Fibroblast of lung (primary cell): ENCODE results near the gene HKDC1.

Experiments used
- CTCF ChIP-seq, 2 donors: IDR thresholded peaks in 1 of 2; conservative IDR thresholded peaks in 1 of 2; 1 replicate in 1 of 2; 2 replicates in 1 of 2; pipeline ENCODE4 v1.5.1; 2011 to 2012; ENCODE audit warnings: low read length in 2 of 2, control low read depth in 1 of 2, inconsistent platforms in 1 of 2, low read depth in 1 of 2, mild to moderate bottlenecking in 1 of 2
- EZH2 ChIP-seq: IDR thresholded peaks from 2 replicates; pipeline ENCODE4 v1.5.1; 2012; ENCODE audit warnings: low read length, control low read depth, mild to moderate bottlenecking; ENCODE audit errors: missing control alignments

- no peak for TF ChIP-seq CTCF (conservative IDR thresholded peaks at IDR 0.05 in 1 of 2, IDR thresholded peaks at IDR 0.05 in 1 of 2; ENCODE audit: low read depth in 1 of 2, low read length in 2 of 2)
- TF ChIP-seq EZH2 = no peak
Observed at GRCh38 chr10:69180525-69181204, 39.5 kb upstream of the HKDC1 start.
